B cell (primary cell): ENCODE data around the gene CAPZA1. TPM values are rescaled to one million over a fixed set of nuclear protein-coding genes. Genes with fewer than 3 reads are reported as not detected.

Experiments used
- ATAC-seq: fragments of 200-7000 bp; cut with Tn5 transposase; one replicate; pipeline ENCODE4 v1.10.0; 2021; ENCODE audit warnings: low read depth, mild to moderate bottlenecking, moderate number of reproducible peaks, moderate library complexity
- CTCF ChIA-PET: fragments of 350-600 bp; sonication (Branson Sonifier 250); formaldehyde crosslinking; loops from one replicate; lab custom pipeline; 2021; ENCODE audit warnings: antibody characterized with exemption, inconsistent platforms; lab: Charles Lee
- POLR2A ChIA-PET: fragments of 350-600 bp; sonication (Branson Sonifier 250); formaldehyde crosslinking; loops from one replicate; lab custom pipeline; 2021; ENCODE audit warnings: antibody characterized with exemption; lab: Charles Lee
- DNase-seq: peaks from one replicate; pipeline ENCODE4 v3.0.0; 2013
- H2AFZ ChIP-seq: 2 replicates; pipeline ENCODE4 v1.6.1; 2012; ENCODE audit warnings: mild to moderate bottlenecking, low read depth, low read length; ENCODE audit not compliant: insufficient read depth, poor library complexity, severe bottlenecking
- H3K27ac ChIP-seq, 2 donors: 1 replicate in 1 of 2; 2 replicates in 1 of 2; pipeline ENCODE4 v1.5.1; 2012 to 2013; ENCODE audit warnings: low read length in 2 of 2, mild to moderate bottlenecking in 2 of 2, moderate library complexity in 1 of 2
- H3K27me3 ChIP-seq, 4 experiments: fragments of 200-600 bp in 1 of 4; sonication (generic) in 1 of 4; replicated peaks in 1 of 4; 1 replicate in 2 of 4; 2 replicates in 2 of 4; pipeline versions ENCODE4 v1.6.1 to v1.7.0; 2013 to 2016; ENCODE audit warnings: low read length in 3 of 4, mild to moderate bottlenecking in 2 of 4, mixed read lengths in 1 of 4, moderate library complexity in 1 of 4; ENCODE audit not compliant: insufficient read depth in 4 of 4, control insufficient read depth in 3 of 4; ENCODE audit errors: control extremely low read depth in 1 of 4
- H3K36me3 ChIP-seq, 2 experiments: replicated peaks in 1 of 2; 1 replicate in 1 of 2; 2 replicates in 1 of 2; pipeline versions ENCODE4 v1.6.1 to v1.7.1; 2013; ENCODE audit warnings: low read length in 1 of 2; ENCODE audit not compliant: insufficient read depth in 2 of 2, control insufficient read depth in 1 of 2; ENCODE audit errors: control extremely low read depth in 1 of 2, extremely low read depth in 1 of 2
- H3K4me1 ChIP-seq, 2 donors: fragments of 200-600 bp in 1 of 2; sonication (generic) in 1 of 2; 1 replicate in 1 of 2; 2 replicates in 1 of 2; pipeline versions ENCODE4 v1.5.1 to v1.6.1; 2013 to 2017; ENCODE audit warnings: low read length in 2 of 2; ENCODE audit not compliant: control insufficient read depth in 2 of 2, insufficient read depth in 2 of 2
- H3K4me2 ChIP-seq: replicated peaks from 2 replicates; pipeline ENCODE3; 2012; ENCODE audit warnings: mild to moderate bottlenecking, low read depth, low read length; ENCODE audit not compliant: poor library complexity, severe bottlenecking
- H3K4me3 ChIP-seq, 5 experiments: fragments of 200-600 bp in 1 of 5; sonication (generic) in 1 of 5; 1 replicate in 3 of 5; 2 replicates in 2 of 5; pipeline versions ENCODE4 v1.5.1 to v1.7.0; 2011 to 2016; ENCODE audit warnings: low read length in 4 of 5, mild to moderate bottlenecking in 4 of 5, low read depth in 2 of 5, control low read depth in 1 of 5, moderate library complexity in 1 of 5; ENCODE audit not compliant: insufficient read depth in 1 of 5; ENCODE audit errors: control extremely low read depth in 1 of 5, extremely low read depth in 1 of 5
- H3K79me2 ChIP-seq: fragments of 200-600 bp; sonication (generic); one replicate; pipeline ENCODE4 v1.6.0; 2016; ENCODE audit warnings: low read length; ENCODE audit not compliant: control insufficient read depth, insufficient read depth
- H3K9ac ChIP-seq: fragments of 200-600 bp; sonication (generic); 2 replicates; pipeline ENCODE4 v1.6.1; 2017; ENCODE audit warnings: mild to moderate bottlenecking, low read length, moderate library complexity
- H3K9me3 ChIP-seq, 3 donors: one replicate each; pipeline versions ENCODE4 v1.6.1 to v1.7.1; 2013; ENCODE audit warnings: low read length in 2 of 3; ENCODE audit not compliant: control insufficient read depth in 2 of 3, insufficient read depth in 1 of 3; ENCODE audit errors: control extremely low read depth in 1 of 3
- H4K20me1 ChIP-seq: 2 replicates; pipeline ENCODE4 v1.6.0; 2012; ENCODE audit warnings: mild to moderate bottlenecking, low read length; ENCODE audit not compliant: insufficient read depth, control insufficient read depth, poor library complexity, severe bottlenecking
- H3K27ac Mint-ChIP-seq: one replicate; pipeline ENCODE4 v1.8.0; 2021; ENCODE audit warnings: mixed read lengths
- H3K27me3 Mint-ChIP-seq: one replicate; pipeline ENCODE4 v1.8.0; 2021; ENCODE audit warnings: mixed read lengths
- H3K4me1 Mint-ChIP-seq: one replicate; pipeline ENCODE4 v1.8.0; 2021; ENCODE audit warnings: mixed read lengths
- H3K4me3 Mint-ChIP-seq: one replicate; pipeline ENCODE4 v1.8.0; 2021; ENCODE audit warnings: mixed read lengths
- H3K9me3 Mint-ChIP-seq: one replicate; pipeline ENCODE4 v1.8.0; 2022; ENCODE audit warnings: mixed read lengths; ENCODE audit not compliant: insufficient read depth
- EZH2 ChIP-seq: IDR thresholded peaks from 2 replicates; pipeline ENCODE4 v1.6.1; 2012; ENCODE audit warnings: borderline replicate concordance, low read depth, mild to moderate bottlenecking, moderate library complexity, low read length; ENCODE audit not compliant: insufficient read depth, poor library complexity, severe bottlenecking
- WGBS: methylation state at CpG from one replicate; pipeline ENCODE4 v1.1.5; 2013; ENCODE audit warnings: missing lambda C conversion rate; ENCODE audit not compliant: insufficient coverage; 5-methylcytosine and 5-hydroxymethylcytosine counted together
- intact Hi-C: fragments of 100-400 bp; cut with micrococcal nuclease; formaldehyde crosslinking; loops from one replicate; pipeline ENCODE4 v1.10.0; 2022
- polyA plus RNA-seq: library from polyadenylated mRNA; depleted of rRNA; stranded (reverse); fragments of >200 nt; gene quantifications from 2 replicates; pipeline ENCODE4 v1.2.3, GENCODE V29; 2012
- total RNA-seq, 2 donors: library from RNA; stranded (reverse); fragments of 120-200 nt in 1 of 2; gene quantifications; 1 replicate in 1 of 2; 2 replicates in 1 of 2; pipeline versions ENCODE4 v1.2.3 to v1.2.4, GENCODE V29; 2013 to 2022
- TF ChIP-seq, protein P1 (sequence below): fragments of 200-600 bp; IDR thresholded peaks from one replicate; pipeline ENCODE4 v1.8.0; 2022; ENCODE audit warnings: antibody characterized with exemption, mild to moderate bottlenecking

The CAPZA1 gene
- total and polyA plus RNA-seq, 2 donors (not counting 1 experiment from before 2014, with no cell fraction given) = 52.2 to 172 TPM

DNA sequence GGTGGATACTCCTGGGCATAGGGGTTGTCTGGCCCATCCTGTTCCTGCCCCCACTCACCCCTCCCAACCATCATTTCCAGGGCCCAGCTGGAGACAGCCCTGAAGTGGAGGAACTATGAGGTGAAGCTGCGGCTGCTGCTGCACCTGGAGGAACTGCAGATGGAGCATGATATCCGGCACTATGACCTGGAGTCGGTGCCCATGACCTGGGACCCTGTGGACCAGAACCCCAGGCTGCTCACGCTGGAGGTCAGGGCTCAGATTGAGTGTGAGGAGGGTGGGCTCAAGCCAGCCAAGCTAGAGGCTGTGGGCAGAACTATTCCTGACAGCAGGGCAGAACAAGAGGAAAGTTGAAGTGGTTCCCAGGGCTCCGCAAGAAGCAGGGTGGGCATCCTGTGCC, 73.0 kb downstream of the CAPZA1 start:
- H3K4me1 Mint-ChIP-seq = no peaks in the 10 kb centered on the region
- no peak overlapping the region for H3K27ac Mint-ChIP-seq
- ChIA-PET CTCF (no interaction called here), POLR2A (no interaction called here)
- Histone ChIP-seq H3K79me2 (no peaks in the 10 kb centered on the region), H3K27me3 (no peaks in the 10 kb centered on the region), H4K20me1 (no peaks in the 10 kb centered on the region), H3K4me2 (no peak overlapping the region), H3K4me1 (no peaks in the 10 kb centered on the region), H2AFZ (no peak overlapping the region), H3K4me3 (no peak overlapping the region), H3K27ac (no peak overlapping the region), H3K36me3 (peaks cover 0 to 25% of the 10 kb centered on the region in 2 experiments), H3K9me3 (no peaks in the 10 kb centered on the region), H3K9ac (no peak overlapping the region)
- TF ChIP-seq EZH2 = no peak
- TF ChIP-seq, protein P1, sequence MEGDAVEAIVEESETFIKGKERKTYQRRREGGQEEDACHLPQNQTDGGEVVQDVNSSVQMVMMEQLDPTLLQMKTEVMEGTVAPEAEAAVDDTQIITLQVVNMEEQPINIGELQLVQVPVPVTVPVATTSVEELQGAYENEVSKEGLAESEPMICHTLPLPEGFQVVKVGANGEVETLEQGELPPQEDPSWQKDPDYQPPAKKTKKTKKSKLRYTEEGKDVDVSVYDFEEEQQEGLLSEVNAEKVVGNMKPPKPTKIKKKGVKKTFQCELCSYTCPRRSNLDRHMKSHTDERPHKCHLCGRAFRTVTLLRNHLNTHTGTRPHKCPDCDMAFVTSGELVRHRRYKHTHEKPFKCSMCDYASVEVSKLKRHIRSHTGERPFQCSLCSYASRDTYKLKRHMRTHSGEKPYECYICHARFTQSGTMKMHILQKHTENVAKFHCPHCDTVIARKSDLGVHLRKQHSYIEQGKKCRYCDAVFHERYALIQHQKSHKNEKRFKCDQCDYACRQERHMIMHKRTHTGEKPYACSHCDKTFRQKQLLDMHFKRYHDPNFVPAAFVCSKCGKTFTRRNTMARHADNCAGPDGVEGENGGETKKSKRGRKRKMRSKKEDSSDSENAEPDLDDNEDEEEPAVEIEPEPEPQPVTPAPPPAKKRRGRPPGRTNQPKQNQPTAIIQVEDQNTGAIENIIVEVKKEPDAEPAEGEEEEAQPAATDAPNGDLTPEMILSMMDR = no peak
- no peaks in the 10 kb centered on the region for H3K27me3 Mint-ChIP-seq
- intact Hi-C loops = no loop called here
- ATAC-seq (no peak), DNase-seq (no peak)
- no peak overlapping the region for H3K4me3 Mint-ChIP-seq
- WGBS = 96% methylated on average over 5 of the region's 5 CpGs
- H3K9me3 Mint-ChIP-seq = no peaks in the 10 kb centered on the region

DNA sequence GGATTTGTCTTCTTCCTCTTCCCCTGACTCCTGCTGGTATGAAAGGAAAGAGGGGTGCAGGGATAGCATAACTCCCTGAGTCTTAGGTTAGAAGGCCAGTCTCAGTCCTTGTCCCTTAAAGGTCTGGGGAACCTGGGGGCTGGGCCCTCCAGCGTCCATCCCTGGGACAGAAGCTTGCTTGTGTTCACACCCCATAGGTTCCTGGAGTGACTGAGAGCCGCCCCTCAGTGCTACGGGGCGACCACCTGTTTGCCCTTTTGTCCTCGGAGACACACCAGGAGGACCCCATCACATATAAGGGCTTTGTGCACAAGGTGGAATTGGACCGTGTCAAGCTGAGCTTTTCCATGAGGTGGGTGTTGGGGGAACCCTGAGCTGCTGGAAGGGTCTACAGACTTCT, 74.2 kb downstream of the CAPZA1 start:
- no peak overlapping the region for H2AFZ ChIP-seq
- H3K27me3 Mint-ChIP-seq = no peaks in the 10 kb centered on the region
- H3K9me3 Mint-ChIP-seq = no peaks in the 10 kb centered on the region
- ChIA-PET CTCF (no interaction called here), POLR2A (interaction anchor here (0.6 kb wide), 1 partner anchor 18 kb away, joined by 4 read pairs; no protein-coding TSS in a partner anchor)
- no peak overlapping the region for H3K9ac ChIP-seq
- DNase-seq (no peak), ATAC-seq (no peak)
- WGBS = 98% methylated on average over 5 of the region's 6 CpGs
- peaks cover 0 to 1% of the 10 kb centered on the region in 2 donors for H3K4me1 ChIP-seq
- no peaks in the 10 kb centered on the region for H3K27me3 ChIP-seq
- no peak overlapping the region for H3K4me3 Mint-ChIP-seq
- no peak overlapping the region for H3K4me3 ChIP-seq
- H3K36me3 ChIP-seq = peaks cover 0 to 22% of the 10 kb centered on the region in 2 experiments
- intact Hi-C loops = no loop called here
- no peak overlapping the region for H3K27ac Mint-ChIP-seq
- no peaks in the 10 kb centered on the region for H4K20me1 ChIP-seq
- peaks cover under 1% of the 10 kb centered on the region for H3K4me1 Mint-ChIP-seq
- TF ChIP-seq, protein P1 = no peak
- H3K4me2 ChIP-seq = no peak overlapping the region
- no peaks in the 10 kb centered on the region for H3K79me2 ChIP-seq
- H3K27ac ChIP-seq = no peak overlapping the region
- no peaks in the 10 kb centered on the region for H3K9me3 ChIP-seq
